Stimulated activated CD8-positive, alpha-beta memory T cell treated with anti-CD3 and anti-CD28 coated beads, Interleukin-4, amount 100 ng/mL, for 4 hours (primary cell): Measurements from ENCODE around the gene NELL2.

Experiments used
- DNase-seq, 2 donors: peaks; one replicate each; pipeline ENCODE4 v3.0.0-alpha.2; 2020; ENCODE audit warnings: low read depth in 2 of 2, low spot score in 1 of 2

The NELL2 gene

DNA sequence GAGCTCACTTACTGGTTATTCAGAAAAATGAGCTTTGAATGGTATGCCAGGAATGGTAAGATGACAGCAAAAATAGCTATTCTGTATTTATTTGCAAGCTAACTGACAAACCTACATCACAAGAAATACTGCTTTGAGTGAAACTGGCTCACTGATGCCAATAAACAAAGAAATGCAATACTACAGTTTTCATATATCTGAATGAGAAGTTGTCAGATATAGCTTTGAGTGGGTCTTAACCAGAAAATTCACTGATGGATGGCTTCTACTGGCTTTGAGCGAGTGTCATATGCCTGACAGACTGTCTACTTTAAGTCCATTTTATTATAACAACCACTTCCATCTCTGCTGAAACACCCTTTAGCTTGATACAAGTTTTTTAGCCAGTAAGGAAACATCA, 330.1 kb downstream of the NELL2 start:
- DNase-seq = no peak

DNA sequence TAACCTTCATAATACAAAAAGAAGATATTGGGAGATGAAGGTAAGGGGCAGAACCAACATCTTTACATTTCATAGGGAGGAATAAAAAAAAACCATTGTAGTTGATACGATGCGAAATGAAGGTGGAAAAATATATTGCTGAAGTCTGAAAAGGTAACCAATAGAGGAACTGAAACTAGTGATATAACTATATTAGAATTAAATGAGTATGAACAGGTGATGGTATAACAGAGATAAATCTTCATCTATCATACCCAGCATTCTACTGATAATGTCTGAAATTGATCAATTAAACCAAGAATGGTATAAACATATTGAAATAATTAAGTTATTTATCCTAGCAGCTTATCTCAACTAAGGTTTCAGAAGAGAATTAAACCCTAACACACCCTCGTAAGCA, 332.1 kb downstream of the NELL2 start:
- DNase-seq = no peak

DNA sequence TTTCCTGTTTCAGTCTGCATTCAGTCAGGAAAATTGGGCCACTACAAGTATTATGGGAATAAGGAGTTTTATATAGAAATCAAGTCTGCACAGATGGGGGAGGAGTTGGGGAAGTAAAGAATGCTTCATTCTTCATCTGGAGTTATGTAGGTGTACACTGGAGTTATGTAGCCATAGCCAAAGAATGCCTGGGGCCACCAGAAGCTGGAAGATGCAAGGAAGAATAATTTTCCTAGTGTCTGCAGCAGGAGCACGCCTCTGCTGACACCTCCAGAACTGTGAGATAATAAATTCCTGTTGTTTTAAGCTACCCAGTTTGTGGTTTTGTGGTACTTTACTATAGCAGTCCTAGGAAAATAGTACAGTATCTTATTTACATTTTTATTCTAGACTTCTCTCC, 333.4 kb downstream of the NELL2 start:
- DNase-seq = no peak

DNA sequence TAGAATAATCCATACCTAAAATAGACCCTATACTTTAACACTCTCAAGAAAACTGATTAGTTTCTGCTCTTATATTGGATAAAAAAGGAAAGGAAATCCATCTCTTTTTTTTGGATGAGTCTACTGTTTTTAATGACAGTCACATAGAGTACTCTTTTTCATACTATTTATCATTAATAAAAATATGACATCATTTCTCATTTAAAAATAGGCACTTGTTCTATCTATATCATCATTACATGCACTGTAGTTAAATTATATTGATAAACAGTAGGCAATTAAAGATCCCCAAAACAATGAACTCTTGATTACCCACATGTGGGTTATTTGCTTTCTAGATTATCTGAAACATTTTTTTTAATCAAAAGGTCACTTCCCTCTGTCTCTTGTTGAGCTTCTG, 338.8 kb downstream of the NELL2 start:
- DNase-seq = no peak

DNA sequence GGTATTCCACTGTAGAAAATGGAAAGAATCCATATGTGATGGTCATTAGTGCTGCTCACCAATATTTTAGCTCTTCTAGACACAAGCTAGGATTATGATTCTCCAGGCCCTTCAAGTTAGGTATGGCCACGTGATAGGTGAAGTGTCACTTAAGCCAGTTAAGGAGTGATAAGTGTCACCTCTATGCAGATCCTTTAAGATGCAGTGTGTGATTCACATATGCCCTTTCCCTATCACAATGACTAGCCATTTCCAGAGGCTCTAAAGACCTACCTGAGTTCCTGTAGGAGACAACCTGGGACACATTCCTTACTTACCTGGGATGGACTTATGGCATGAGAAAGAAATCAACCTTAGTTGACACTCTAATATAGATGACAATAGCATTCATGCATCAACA, 343.2 kb downstream of the NELL2 start:
- no peak for DNase-seq

DNA sequence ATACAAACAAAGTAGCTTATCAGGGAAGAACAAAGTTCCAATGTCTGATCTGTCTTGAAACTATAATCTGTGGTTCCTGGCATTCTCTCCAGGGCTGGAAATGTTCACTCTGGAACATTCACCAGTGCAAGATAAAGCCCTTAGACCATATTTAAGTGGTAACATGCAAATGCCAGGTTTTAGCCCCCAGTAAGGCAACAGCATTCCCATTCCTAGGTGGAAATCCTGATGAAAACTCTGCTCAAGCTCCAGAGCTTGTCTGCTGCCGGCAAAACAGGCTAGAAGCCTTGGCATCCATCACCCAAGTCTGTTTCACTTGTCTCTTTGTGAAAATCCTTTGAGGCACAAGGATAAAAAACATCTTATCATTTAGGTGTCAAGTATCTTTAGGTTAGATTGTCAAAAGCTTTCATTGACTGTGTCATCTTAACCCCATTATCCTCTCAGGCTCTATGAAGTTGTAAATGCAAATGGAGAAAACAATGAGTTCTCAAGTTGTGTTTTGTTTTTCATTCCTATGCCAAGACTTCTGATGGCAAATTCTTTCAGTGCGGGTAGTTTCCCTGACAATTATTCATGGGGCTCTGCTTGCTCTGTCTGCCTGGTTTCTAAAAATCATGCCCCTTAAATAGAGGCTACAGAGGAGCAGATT, 344.7 kb downstream of the NELL2 start:
- no peak for DNase-seq

DNA sequence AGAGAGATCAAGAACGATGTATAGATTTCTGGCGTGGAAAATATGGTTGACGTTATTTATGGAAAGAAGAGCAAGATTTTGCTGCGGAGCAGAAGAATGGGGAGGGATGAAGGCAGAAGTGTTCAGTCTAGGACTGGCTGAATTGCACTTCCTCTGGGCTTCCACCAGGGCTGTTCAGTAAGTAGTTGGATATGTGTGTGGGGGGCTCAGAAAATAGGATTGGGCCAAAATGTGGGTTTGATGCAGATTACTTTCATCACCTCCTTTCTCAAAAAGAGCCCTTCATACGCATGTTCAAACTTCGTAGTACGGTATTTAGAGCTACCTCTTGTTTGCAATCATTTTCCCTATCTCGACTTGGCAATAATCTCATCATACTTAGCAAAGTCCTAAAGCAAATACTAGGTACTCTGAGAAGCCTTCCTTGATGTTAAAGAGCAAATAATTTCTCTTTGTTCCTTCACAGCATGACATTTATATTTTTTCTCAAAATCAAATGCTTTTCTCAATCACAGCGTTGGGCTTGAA, 349.4 kb downstream of the NELL2 start:
- no peak for DNase-seq

DNA sequence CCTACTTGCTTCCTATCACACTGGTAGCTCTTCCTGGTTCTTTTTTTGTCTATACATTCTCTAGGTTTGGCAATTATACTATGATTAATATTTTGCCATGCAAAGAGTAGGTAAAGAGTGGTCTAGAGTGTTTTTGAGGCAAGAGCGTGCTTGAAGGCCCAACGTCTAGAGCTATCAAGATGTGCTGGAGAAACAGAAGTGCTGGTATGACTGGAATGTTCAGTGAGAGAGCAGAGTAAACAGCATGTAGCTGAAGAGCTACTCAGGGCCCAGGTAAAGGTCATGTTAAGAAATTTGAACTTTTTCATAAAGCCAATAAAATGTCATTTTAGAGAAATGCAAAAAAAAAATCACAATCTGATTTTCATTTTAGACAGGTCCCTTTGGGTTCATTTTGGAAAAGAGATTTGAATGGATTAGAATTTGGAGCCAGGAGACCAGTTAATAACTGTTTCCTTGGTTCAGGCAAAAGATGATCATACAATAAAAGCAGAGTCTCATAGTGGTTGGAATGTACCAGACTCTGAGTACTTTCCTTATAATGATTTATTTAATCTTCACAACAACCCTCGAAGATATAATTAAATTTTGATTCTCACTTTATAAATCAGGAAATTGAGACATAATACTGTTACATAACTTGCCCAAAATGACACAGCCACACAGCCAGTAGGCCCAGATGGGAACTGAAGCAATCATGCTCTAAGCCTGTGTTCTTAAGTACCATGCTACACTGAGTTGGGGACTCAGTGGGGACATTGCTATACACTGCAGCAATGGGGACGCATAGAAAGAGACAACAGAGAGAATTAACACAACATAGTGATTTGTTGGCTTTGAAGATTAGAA, 350.1 kb downstream of the NELL2 start:
- DNase-seq = no peak

DNA sequence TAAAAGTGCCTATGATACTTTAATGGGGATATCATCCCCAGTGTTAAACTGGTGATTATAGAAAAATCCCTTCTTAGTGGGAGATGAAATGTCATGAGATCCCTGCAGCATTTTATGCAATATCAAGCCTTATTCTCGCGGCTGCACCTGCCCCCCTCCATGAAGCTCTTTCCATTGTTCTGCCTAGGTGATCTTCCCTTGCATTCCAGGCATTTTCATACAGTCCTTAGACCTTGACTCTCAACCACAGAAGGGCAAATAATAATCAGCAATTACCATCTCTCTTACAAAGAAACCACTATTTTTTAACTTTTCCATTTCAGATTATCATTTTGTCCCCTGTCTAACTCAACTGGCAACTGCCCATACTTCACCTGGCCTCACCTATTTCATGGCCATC, 352.3 kb downstream of the NELL2 start:
- no peak for DNase-seq

DNA sequence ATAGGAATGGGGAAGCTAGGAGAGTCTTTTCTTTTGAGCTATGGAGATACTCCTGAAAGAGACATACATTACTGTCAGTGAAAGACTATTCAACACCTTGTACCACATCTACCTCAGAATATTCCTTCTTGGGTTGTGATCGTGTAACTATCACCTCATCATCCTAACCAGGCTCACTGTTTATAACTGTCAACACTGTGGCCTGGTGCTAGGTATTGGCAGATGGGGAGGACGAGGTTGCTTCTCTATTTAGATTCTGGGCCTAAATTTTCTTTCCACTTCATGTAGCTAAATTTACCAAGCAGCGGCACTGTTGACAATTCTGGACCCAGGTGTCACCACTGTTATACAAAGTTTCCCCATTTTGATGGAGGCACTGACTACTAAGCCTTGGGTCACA, 354.4 kb downstream of the NELL2 start:
- no peak for DNase-seq

DNA sequence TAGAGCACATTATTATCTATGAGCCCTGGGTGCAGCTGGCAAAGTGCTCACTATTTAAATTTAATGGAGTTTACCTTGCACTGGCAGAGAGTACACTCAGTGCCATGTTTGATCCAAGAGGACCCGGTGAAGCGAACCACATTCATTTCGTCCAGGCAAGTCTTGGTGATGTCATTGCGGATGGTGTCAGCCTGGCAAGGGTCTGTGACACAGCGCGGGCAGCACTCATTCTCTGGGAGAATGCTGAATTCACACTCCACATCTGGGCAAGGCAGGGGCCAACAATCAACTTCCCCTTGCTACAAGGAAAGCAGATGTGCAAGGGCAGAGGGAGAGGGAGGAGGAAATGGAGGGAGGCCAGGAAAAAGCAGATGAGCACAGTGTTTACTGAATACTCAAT, 356.2 kb downstream of the NELL2 start:
- no peak for DNase-seq

DNA sequence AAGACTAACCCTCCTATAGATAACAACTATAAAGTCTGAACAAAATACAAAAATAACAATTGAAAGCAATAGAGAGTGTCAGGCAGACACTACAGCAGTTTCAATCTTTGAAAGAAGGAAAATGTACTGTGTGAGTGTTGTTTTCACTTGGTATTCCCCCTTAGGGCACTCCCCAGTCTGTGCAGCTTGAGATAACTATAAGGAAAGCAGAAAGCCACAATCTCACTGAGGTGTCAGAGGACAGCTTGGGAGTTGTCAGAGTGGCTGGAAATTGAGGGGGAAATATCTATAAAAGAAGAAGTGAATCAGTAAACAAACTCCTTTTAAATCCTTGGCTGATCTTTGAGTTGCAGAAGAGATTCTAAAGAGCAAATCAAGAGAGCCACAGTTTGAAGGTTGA, 364.8 kb downstream of the NELL2 start:
- DNase-seq = no peak

DNA sequence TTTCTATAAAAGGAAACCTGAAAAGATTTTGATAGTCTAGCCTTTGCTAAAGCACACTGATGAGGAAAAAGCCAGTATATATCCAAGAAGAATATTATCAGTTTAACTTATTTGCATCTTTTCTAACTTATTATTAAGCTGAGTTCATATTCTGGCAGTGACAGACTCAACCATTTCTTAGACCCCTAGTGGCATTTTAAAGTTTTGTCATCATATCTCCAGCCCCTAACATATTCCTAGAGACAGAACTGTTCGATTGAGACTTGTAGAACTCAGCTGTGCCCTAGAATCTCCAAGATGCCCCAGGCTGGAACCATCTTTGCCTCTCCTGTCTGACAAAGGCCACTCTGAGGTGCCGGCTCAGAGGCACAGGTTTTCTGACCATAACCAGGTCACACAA, 365.6 kb downstream of the NELL2 start:
- no peak for DNase-seq

DNA sequence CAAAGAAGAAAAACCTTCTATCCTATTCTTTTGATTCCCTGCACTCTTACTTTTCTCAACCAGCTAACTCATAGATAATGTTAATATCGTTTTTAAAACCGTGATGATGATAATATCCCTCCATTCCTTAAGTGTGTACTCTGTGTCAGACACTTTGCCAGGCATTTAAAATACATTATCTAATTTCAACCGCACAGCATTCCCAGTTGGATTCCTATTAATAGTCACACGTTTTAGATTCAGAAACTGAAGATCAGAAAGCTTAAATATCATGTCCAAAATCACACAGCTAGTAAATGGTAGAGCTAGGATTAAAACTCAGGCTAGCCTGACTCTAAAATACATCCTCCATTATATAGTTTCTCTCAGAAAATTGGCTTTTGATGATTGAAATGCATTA, 366.0 kb downstream of the NELL2 start:
- no peak for DNase-seq

DNA sequence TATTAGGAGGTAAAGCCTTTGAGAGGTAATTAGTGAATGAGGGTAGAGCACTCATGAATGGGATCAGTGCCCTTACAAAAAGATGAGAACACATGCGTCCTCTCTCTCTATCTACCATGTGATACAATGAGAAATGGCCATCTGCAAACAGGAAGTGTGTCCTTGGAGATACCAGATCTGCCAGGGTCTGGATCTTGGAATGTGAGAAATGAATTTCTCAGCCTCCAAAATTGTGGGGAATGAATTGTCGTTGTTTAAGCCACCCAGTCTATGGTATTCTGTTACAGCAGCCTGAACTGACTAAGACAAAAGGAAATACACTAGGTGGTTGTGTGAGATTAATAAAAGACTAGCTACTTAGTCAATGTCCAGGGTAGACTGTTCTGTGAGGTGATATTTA, 366.6 kb downstream of the NELL2 start:
- no peak for DNase-seq

DNA sequence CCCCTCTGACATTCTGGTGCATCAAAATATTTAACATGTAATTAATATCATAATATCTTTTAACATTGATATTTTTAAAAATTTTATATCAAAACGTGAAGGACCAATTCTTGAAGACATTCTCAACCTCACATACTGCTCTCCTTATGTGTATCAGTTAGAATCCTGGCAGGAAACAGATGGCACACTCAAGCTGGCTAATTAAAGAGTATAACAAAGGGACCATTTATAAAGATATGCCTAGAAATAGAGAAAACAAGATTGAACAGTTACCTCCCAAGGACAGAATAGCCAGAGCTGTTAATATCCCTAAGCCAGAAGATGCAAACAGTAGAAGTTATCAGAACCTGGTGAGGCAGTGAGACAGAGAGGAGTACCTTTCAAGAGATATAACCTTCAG, 368.7 kb downstream of the NELL2 start:
- no peak for DNase-seq

DNA sequence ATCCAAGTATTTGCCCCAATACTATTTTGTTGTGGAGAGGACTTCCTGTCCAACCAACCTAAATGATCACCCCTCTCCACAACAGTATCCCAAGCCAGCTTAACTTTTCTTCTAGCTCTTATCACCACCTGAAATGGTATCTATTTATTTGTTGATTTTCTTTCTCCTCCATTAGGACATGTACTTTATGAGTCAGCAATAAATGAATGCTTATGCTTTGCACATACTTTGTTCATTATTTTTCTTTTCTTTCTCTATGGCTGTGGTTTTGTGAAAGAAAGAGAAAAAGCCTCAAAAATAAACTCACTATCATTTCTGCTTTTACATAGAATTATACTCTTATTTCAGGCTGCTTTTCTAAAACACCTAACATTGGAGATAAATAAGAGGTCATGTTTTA, 371.3 kb downstream of the NELL2 start:
- DNase-seq = no peak

DNA sequence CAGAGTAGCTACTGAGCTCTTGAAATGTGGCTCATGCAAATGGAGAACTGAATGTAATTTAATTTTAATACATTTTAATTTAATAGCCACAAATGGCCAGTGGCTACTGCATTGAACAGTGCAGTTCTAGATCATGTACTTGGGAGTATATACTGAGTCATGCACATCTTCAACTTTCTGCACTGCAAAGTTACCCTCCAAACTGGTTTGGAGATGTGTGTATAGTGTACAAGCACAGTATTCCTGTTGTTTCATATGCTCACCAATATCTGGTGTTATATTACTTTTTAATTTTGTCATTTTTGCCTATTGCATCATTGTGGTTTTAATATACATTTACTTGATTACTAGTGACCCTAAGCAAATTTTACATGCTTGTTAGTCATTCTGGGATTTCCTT, 372.8 kb downstream of the NELL2 start:
- no peak for DNase-seq

DNA sequence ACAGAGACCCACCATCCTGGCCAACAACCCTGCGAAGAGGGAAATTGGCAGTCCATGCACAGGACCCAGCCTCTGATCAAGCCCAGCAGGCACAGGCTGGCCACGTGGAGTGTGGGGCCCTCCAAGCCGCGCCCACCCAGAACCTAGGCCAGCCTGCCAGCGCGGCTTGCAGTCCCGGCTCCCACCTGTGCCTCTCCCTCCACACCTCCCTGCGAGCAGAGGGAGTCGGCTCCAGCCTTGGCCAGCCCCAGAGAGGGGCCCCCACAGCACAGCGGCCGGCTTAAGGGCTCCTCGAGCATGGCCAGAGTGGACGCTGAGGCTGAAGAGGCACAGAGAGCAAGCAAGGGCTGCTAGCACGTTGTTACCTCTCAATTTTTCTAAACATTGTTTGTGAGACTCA, 373.4 kb downstream of the NELL2 start:
- no peak for DNase-seq

DNA sequence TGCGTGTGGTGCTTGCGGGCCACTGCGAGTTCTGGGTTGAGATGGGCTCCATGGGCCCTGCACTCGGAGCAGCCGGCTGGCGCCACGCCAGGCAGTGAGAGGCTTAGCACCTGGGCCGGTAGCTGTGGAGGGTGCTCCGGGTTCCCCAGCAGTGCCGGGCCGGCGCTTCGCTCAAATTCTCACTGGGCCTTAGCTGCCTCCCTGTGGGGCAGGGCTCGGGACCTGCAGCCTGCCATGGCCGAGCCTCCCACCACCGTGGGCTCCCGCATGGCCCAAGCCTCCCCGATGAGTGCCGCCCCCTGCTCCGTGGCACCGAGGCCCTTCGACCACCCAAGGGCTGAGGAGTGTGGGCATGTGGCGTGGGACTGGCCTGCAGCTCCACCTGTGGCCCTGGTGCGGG, 375.7 kb downstream of the NELL2 start:
- no peak for DNase-seq

DNA sequence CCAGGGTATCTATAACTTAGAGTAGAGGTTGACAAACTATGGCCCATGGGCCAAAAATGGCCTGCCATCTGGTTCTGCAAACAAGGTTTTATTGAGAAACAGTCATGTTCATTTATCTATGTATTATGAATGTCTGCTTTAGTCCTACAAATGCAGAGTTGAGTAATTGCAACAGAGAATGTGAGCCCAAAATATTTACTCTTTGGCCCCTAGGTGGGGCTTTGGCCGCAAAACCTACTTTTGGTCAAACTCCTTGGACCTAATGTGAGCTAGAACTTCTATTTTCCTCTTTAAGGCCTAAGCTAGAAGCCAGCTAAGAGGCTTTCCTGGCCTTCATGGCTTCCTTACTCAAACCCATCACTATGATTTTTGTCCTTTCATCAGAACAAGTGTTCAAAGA, 379.1 kb downstream of the NELL2 start:
- no peak for DNase-seq

DNA sequence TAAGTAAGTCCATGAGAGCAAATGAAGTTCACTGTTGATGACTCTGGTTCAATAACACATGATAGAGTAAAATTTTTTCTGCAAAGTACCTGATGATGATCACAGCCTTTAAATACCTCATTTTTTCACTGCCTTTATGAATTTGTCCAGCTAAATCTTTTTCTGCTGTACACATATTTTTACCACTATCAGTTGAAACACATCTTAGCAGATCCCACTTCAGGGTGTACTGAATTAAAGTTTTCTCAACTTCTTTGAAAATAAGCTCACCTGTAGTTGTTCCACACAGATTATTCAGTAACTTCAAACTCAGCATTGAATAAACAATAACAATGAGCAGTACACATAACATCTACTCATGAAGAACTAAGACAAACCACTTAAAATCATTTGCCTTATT, 385.9 kb downstream of the NELL2 start:
- DNase-seq = no peak

DNA sequence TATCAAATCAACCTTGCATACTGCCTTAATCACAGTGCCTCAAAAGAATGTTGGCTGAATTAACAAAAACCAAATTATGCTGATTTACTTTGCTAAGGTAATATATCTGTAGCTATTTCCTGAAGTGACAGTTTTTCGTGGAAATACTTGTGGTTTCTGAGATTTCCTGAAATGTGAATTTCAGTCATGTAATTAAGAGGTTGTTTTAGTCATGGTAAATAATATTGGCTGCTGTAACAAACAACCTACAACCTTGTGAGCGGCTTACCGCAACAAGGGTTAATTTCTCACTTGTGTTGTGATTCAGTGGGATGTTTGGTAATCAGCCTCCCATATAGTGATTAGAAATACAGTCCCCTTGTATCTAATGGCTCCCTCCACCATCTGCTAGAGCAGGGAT, 387.9 kb downstream of the NELL2 start:
- no peak for DNase-seq
